Prostate gland (tissue), 2 donors: Measurements from ENCODE around the gene TMEM120B. TPM values are rescaled to one million over a fixed set of nuclear protein-coding genes. Genes with fewer than 3 reads are reported as not detected.

Source experiments
- DNase-seq: peaks from one replicate; pipeline ENCODE4 v3.0.0-alpha.2; 2019; ENCODE audit warnings: low spot score
- H3K27ac ChIP-seq, 2 donors: fragments of 200-600 bp; sonication (generic); 2 replicates each; pipeline ENCODE4 v1.5.1; 2017 to 2019
- H3K27me3 ChIP-seq: fragments of 200-600 bp; sonication (generic); replicated peaks from 2 replicates; pipeline ENCODE4 v1.5.1; 2019; ENCODE audit not compliant: insufficient read depth
- H3K36me3 ChIP-seq, 2 donors: fragments of 200-600 bp; sonication (generic); 1 replicate in 1 of 2; 2 replicates in 1 of 2; pipeline versions ENCODE4 v1.5.1 to v1.8.1; 2017 to 2019
- H3K4me1 ChIP-seq: fragments of 200-600 bp; sonication (generic); replicated peaks from 2 replicates; pipeline ENCODE4 v1.5.1; 2019
- H3K4me3 ChIP-seq, 2 donors: fragments of 200-600 bp; sonication (generic); 2 replicates each; pipeline ENCODE4 v1.5.1; 2017 to 2019
- H3K9me3 ChIP-seq: fragments of 200-600 bp; sonication (generic); 2 replicates; pipeline ENCODE4 v1.5.1; 2017
- POLR2A ChIP-seq: fragments of 450-650 bp; IDR thresholded peaks from one replicate; pipeline ENCODE4 v1.6.1; 2016; ENCODE audit warnings: antibody characterized with exemption, mild to moderate bottlenecking
- POLR2AphosphoS5 ChIP-seq: sonication (generic); formaldehyde crosslinking; IDR thresholded peaks from one replicate; pipeline ENCODE4 v1.6.1; 2017; ENCODE audit warnings: antibody characterized with exemption
- WGBS: methylation state at CpG from one replicate; pipeline ENCODE4 v1.1.5; 2018; 5-methylcytosine and 5-hydroxymethylcytosine counted together
- intact Hi-C: fragments of 100-400 bp; cut with DNase I; formaldehyde crosslinking; loops from one replicate; pipeline ENCODE4 v1.14.2; 2022
- total RNA-seq, 2 donors: library from RNA; depleted of rRNA; stranded (reverse); fragments of >200 nt; gene quantifications; one replicate each; pipeline ENCODE4 v1.1.0, GENCODE V29; 2016
- TF ChIP-seq, protein P1 (sequence below), 4 experiments: fragments of 200-600 bp in 2 of 4; fragments of 450-650 bp in 2 of 4; sonication (generic) in 2 of 4; IDR thresholded peaks; 1 replicate in 3 of 4; 2 replicates in 1 of 4; pipeline ENCODE4 v1.5.1; 2016 to 2019; ENCODE audit warnings: antibody characterized with exemption in 4 of 4, mild to moderate bottlenecking in 2 of 4, moderate library complexity in 2 of 4

The TMEM120B gene
- total RNA-seq, 2 donors from 2014 or later = 9.5 to 12.2 TPM

DNA sequence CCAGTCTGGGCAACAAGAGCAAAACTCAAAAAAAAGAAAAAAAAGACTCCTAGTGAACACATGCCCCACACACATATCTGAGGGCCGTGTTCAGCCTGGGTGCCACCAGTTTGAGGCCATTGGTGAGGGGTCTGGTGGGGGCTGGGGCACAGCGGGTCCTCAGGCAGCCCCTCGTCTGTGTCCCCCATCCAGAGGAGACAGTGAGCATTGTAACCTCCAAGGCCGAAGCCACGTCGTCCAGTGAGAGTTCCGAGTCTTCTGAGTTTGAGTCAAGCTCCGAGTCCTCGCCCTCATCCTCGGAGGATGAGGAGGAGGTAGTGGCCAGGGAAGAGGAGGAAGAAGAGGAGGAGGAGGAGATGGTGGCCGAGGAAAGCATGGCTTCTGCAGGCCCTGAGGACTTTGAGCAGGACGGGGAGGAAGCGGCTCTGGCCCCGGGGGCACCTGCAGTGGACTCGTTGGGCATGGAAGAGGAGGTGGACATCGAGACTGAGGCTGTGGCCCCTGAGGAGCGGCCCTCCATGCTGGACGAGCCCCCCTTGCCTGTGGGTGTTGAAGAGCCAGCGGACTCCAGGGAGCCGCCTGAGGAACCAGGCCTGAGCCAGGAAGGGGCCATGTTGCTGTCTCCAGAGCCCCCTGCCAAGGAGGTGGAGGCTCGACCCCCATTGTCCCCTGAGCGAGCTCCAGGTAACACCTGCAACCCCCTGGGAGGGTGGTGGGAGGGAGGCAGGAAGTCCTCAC, 106.8 kb downstream of the TMEM120B start:
- H3K36me3 ChIP-seq = peaks cover 24 to 39% of the 10 kb centered on the region in 2 donors
- DNase-seq = no peak

DNA sequence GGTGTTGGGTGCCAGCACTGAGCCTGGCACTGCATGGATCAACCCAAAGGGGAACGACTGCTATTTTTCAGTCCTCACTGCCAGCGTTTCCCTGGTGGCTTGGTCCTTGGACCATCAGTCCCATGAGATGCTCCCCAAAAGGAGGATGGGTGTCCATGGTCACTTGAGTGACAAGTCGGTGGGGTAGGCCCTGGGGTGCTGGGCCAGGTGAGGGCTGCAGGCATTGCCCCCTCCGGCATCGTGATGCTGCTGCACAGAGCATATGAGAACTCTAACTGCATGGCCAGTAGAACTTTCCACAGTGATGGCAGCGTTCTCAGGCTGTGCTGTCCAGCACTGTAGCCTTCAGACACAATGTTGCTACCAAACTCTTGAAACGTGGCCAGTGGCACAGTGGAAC, 107.5 kb downstream of the TMEM120B start:
- WGBS = 84% methylated on average over 7 of the region's 7 CpGs
- intact Hi-C loops = no loop called here
- no peak for DNase-seq
- Histone ChIP-seq H3K27me3 (no peaks in the 10 kb centered on the region), H3K4me1 (no peaks in the 10 kb centered on the region), H3K9me3 (no peaks in the 10 kb centered on the region), H3K4me3 (no peak overlapping the region), H3K27ac (no peak overlapping the region), H3K36me3 (peaks cover 23 to 32% of the 10 kb centered on the region in 2 donors)
- TF ChIP-seq, protein P1, sequence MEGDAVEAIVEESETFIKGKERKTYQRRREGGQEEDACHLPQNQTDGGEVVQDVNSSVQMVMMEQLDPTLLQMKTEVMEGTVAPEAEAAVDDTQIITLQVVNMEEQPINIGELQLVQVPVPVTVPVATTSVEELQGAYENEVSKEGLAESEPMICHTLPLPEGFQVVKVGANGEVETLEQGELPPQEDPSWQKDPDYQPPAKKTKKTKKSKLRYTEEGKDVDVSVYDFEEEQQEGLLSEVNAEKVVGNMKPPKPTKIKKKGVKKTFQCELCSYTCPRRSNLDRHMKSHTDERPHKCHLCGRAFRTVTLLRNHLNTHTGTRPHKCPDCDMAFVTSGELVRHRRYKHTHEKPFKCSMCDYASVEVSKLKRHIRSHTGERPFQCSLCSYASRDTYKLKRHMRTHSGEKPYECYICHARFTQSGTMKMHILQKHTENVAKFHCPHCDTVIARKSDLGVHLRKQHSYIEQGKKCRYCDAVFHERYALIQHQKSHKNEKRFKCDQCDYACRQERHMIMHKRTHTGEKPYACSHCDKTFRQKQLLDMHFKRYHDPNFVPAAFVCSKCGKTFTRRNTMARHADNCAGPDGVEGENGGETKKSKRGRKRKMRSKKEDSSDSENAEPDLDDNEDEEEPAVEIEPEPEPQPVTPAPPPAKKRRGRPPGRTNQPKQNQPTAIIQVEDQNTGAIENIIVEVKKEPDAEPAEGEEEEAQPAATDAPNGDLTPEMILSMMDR (IDR thresholded peaks at IDR 0.05) = no peak
- TF ChIP-seq POLR2A = no peak
- no peak for TF ChIP-seq POLR2AphosphoS5

More for the DNA sequence above, 106.8 kb downstream of the TMEM120B start:
- Histone ChIP-seq H3K27me3 (no peaks in the 10 kb centered on the region), H3K4me1 (no peaks in the 10 kb centered on the region), H3K4me3 (no peak overlapping the region), H3K9me3 (no peaks in the 10 kb centered on the region), H3K27ac (no peak overlapping the region)
- TF ChIP-seq, protein P1 (IDR thresholded peaks at IDR 0.05) = no peak
- TF ChIP-seq POLR2A (no peak), POLR2AphosphoS5 (no peak)
- WGBS = 88% methylated on average over 22 of the region's 22 CpGs
- intact Hi-C loops = no loop called here

DNA sequence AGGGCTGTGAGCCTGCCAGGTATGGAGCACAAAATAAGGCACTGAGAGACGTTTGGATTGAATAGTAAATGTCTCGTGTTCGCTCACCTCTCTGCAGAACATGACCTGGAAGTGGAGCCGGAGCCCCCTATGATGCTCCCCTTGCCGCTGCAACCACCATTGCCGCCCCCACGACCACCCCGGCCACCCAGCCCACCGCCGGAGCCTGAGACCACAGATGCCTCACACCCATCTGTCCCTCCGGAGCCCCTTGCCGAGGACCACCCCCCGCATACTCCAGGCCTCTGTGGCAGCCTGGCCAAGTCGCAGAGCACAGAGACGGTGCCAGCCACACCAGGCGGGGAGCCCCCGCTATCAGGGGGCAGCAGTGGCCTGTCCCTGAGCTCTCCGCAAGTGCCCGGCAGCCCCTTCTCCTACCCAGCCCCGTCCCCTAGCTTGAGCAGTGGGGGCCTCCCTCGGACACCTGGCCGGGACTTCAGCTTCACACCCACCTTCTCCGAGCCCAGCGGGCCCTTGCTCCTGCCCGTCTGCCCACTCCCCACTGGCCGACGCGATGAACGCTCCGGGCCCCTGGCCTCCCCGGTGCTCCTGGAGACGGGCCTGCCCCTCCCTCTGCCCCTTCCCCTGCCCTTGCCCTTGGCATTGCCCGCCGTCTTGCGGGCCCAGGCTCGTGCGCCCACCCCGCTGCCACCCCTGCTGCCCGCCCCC, 110.0 kb downstream of the TMEM120B start:
- no peaks in the 10 kb centered on the region for H3K27me3 ChIP-seq
- no peaks in the 10 kb centered on the region for H3K9me3 ChIP-seq
- WGBS = 84% methylated on average over 39 of the region's 39 CpGs
- no peak overlapping the region for H3K27ac ChIP-seq
- peaks cover 23 to 25% of the 10 kb centered on the region in 2 donors for H3K36me3 ChIP-seq
- TF ChIP-seq, protein P1 (IDR thresholded peaks at IDR 0.05) = no peak
- TF ChIP-seq POLR2A = no peak
- no peak for TF ChIP-seq POLR2AphosphoS5
- DNase-seq = no peak
- H3K4me3 ChIP-seq = no peak overlapping the region
- intact Hi-C loops = no loop called here
- no peaks in the 10 kb centered on the region for H3K4me1 ChIP-seq

DNA sequence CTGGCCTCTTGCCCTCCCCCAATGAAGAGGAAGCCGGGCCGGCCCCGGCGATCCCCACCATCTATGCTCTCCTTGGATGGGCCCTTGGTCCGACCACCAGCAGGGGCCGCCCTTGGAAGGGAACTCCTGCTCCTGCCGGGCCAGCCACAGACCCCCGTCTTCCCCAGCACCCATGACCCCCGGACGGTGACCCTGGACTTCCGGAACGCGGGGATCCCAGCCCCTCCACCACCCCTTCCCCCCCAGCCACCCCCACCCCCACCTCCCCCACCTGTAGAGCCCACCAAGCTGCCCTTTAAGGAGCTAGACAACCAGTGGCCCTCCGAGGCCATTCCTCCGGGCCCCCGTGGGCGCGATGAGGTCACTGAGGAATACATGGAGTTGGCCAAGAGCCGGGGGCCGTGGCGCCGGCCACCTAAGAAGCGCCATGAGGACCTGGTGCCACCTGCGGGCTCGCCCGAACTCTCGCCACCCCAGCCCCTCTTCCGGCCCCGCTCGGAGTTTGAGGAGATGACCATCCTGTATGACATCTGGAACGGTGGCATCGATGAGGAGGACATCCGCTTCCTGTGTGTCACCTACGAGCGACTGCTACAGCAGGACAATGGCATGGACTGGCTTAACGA, 110.7 kb downstream of the TMEM120B start:
- H3K27ac ChIP-seq = no peak overlapping the region
- no peaks in the 10 kb centered on the region for H3K27me3 ChIP-seq
- no peaks in the 10 kb centered on the region for H3K9me3 ChIP-seq
- H3K36me3 ChIP-seq = peaks cover 17 to 25% of the 10 kb centered on the region in 2 donors
- intact Hi-C loops = no loop called here
- DNase-seq = no peak
- 81% methylated on average over 36 of the region's 36 CpGs for WGBS
- H3K4me3 ChIP-seq = no peak overlapping the region
- H3K4me1 ChIP-seq = no peaks in the 10 kb centered on the region
- no peak for TF ChIP-seq POLR2AphosphoS5
- TF ChIP-seq POLR2A = no peak
- TF ChIP-seq, protein P1 (IDR thresholded peaks at IDR 0.05) = no peak
